Astrocyte of the cerebellum (primary cell): ENCODE data around the gene ITPRID1.

Experiments
- DNase-seq: peaks from one replicate; pipeline ENCODE4 v3.0.0-alpha.2; 2011; ENCODE audit warnings: low read depth
- H3K4me3 ChIP-seq: 2 replicates; pipeline ENCODE4 v1.5.1; 2011; ENCODE audit warnings: mild to moderate bottlenecking, low read depth, low read length, moderate library complexity
- in situ Hi-C: cut with HindIII; loops from 2 replicates; pipeline ENCODE4 v1.10.0; 2017; ENCODE audit warnings: low sequenced_read_pairs
- TF ChIP-seq, protein P1 (sequence below): IDR thresholded peaks from 2 replicates; pipeline ENCODE4 v1.5.1; 2012; ENCODE audit warnings: low read length, low read depth, moderate library complexity, mild to moderate bottlenecking; ENCODE audit errors: missing control alignments

ITPRID1 gene

DNA sequence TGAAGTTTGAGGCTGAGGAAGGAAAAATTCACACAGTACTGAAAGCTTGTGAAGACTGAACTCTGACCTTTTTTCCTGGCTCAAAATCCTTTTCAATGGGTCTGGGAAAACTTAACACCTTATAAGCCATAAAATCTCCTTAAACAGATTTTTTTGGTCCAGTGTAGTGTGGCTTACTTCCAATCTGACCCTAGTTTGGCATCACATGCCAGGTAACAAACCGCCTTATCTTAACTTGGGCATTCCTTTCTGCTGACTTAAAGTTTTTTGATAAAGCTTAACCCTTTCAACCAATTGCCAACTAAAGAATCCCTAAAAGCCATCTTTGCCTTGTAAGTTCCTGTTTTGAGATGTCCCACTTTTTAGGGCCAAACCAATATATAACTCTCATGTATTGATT lies 13.2 kb upstream of the ITPRID1 start:
- in situ Hi-C loops = no loop called here
- no peak overlapping the region for H3K4me3 ChIP-seq
- TF ChIP-seq, protein P1, sequence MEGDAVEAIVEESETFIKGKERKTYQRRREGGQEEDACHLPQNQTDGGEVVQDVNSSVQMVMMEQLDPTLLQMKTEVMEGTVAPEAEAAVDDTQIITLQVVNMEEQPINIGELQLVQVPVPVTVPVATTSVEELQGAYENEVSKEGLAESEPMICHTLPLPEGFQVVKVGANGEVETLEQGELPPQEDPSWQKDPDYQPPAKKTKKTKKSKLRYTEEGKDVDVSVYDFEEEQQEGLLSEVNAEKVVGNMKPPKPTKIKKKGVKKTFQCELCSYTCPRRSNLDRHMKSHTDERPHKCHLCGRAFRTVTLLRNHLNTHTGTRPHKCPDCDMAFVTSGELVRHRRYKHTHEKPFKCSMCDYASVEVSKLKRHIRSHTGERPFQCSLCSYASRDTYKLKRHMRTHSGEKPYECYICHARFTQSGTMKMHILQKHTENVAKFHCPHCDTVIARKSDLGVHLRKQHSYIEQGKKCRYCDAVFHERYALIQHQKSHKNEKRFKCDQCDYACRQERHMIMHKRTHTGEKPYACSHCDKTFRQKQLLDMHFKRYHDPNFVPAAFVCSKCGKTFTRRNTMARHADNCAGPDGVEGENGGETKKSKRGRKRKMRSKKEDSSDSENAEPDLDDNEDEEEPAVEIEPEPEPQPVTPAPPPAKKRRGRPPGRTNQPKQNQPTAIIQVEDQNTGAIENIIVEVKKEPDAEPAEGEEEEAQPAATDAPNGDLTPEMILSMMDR = no peak
- no peak for DNase-seq

DNA sequence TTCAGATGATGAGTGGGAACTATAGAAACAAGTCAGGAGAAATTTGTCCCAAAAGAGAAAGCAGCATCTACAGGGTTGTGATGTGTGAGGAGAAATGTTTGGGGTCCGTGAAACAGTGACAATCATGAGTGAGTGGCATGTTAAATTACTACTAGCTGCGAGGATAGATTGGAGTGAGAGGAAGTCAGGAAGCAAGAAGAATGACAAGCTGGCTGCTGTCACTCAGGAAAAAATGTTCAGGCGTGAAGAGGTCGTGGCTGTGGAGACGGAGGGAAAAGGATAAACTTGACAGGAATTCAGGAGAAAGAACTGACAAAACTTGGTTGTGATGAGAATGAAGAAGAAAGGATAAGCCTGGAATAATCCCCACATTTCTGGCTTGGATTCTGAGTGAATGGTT lies 5.1 kb upstream of the ITPRID1 start:
- TF ChIP-seq, protein P1 = no peak
- DNase-seq = no peak
- in situ Hi-C loops = no loop called here
- no peak overlapping the region for H3K4me3 ChIP-seq

DNA sequence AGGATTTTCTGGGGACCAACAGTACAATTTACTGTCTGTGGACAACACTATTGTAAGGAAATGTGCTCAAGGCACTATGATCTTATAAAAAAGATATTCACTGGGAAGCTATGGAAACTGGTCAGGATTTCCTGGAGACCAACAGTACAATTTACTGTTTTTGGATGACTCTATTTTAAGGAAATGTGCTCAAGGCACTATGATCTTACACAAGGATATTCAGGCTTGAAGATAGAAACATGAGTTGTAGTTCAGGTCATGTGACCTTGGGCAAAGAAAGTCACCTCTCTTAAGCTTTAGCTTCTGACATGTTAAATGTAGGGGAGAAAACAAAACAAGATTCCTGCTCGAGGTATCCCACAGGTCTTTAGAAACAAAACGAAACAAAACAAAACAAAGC lies 1.7 kb upstream of the ITPRID1 start:
- no peak for DNase-seq
- H3K4me3 ChIP-seq = no peak overlapping the region
- TF ChIP-seq, protein P1 = no peak
- in situ Hi-C loops = no loop called here

DNA sequence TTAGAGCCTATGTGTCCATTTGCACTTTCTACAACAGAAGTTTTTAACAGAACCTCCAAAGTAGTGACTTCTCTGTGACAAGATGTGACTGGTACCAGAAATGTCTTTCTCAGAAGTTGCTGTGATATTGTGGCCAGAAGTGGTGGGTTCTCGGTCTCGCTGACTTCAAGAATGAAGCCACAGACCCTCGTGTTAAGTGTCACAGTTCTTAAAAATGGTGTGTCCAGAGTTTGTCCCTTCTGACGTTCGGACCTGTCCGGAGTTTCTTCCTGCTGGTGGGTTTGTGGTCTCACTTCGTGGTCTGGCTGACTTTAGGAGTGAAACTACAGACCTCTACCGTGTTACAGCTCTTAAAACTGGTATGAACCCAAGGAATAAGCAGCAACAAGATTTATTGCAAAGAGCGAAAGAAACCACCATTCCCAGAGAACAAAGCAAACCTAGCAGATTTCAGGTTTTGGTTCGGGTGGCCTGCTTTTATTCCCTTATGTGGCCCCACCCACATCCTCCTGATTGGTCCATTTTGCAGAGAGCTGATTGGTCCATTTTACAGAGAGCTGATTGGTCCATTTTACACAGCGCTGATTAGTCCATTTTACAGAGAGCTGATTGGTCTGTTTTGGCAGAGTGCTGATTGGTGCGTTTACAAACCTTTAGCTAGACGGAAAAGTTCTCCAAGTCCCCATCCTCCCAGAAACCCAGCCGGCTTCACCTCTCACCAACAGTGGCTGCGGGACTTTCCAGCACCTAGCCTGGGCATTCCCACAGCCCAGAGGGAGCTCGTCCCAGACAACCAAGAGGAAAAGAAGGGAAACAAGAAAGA lies 3.0 kb downstream of the ITPRID1 start:
- no peak for DNase-seq
- H3K4me3 ChIP-seq = no peak overlapping the region
- in situ Hi-C loops = no loop called here
- TF ChIP-seq, protein P1 = no peak

DNA sequence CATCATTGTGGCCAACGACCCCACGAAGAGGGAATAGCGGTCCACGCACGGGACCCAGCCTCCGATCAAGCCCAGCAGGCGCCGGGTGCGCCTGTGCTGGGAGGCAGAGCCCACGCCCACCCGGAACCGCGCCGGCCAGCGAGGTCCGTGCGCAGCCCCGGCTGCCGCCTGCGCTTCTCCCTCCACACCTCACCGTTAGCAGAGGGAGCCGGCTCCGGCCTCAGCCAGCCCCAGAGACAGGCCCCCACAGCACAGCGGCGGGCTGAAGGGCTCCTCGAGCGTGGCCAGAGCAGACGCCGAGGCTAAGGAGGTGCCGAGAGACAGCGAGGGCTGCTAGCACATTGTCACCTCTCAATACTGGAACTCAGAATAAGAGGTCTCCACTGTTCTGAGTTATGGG lies 3.6 kb downstream of the ITPRID1 start:
- TF ChIP-seq, protein P1 = no peak
- in situ Hi-C loops = no loop called here
- H3K4me3 ChIP-seq = no peak overlapping the region
- no peak for DNase-seq

DNA sequence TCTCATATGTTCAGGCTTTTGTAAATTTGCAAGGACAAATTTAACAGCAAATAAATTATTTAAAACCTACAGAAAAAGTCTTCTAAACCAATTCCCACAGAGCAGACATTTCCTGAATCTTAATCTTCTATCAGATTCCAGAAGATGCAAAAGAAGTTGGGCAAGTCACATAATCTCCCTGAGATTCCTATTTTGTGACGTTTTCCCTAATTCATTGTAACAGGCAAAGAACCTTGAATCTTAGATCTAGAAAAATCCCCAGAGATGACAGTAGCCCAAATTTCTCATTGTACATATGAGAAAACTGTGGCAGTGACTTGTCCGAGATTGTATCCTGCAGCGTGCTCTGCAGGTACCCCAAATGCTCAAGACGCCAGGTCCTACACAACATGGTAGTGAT lies 4.9 kb downstream of the ITPRID1 start:
- DNase-seq = no peak
- H3K4me3 ChIP-seq = no peak overlapping the region
- in situ Hi-C loops = no loop called here
- TF ChIP-seq, protein P1 = no peak
